WTC11 (cell line): ENCODE data around the gene CEP104. TPM values are rescaled to one million over a fixed set of nuclear protein-coding genes. Genes with fewer than 3 reads are reported as not detected.
"Not testable (repeated sequence)": the region's sequence is repeated elsewhere in the genome, so short reads cannot be mapped to it uniquely, and the experiment has no call there.

ENCODE experiments used
- ATAC-seq: fragments of 200-7000 bp; cut with Tn5 transposase; 2 replicates; pipeline ENCODE4 v1.10.0; 2021; ENCODE audit warnings: mild to moderate bottlenecking, moderate library complexity
- CTCF ChIA-PET: fragments of 300-600 bp; sonication (Branson Sonifier 250); formaldehyde crosslinking; loops from one replicate; lab custom pipeline; 2021; ENCODE audit warnings: antibody characterized with exemption; lab: Charles Lee
- POLR2A ChIA-PET: fragments of 350-600 bp; sonication (Branson Sonifier 250); formaldehyde crosslinking; loops from one replicate; lab custom pipeline; 2021; ENCODE audit warnings: antibody characterized with exemption; lab: Charles Lee
- DNase-seq: peaks from one replicate; pipeline ENCODE4 v3.0.0; 2021; ENCODE audit warnings: low spot score
- H3K27ac Mint-ChIP-seq: 2 replicates; pipeline ENCODE4 v1.8.0; 2021; ENCODE audit warnings: mixed read lengths
- H3K27me3 Mint-ChIP-seq: 2 replicates; pipeline ENCODE4 v1.8.0; 2021; ENCODE audit warnings: low read depth, mild to moderate bottlenecking, moderate library complexity, mixed read lengths
- H3K36me3 Mint-ChIP-seq: 2 replicates; pipeline ENCODE4 v1.8.0; 2021; ENCODE audit warnings: mixed read lengths
- H3K4me1 Mint-ChIP-seq: 2 replicates; pipeline ENCODE4 v1.8.0; 2022; ENCODE audit warnings: mixed read lengths
- H3K4me3 Mint-ChIP-seq: 2 replicates; pipeline ENCODE4 v1.8.0; 2021; ENCODE audit warnings: mild to moderate bottlenecking, moderate library complexity, mixed read lengths
- H3K9me3 Mint-ChIP-seq: 2 replicates; pipeline ENCODE4 v1.8.0; 2021; ENCODE audit warnings: mixed read lengths
- ATF3 ChIP-seq: sonication (generic); formaldehyde crosslinking; conservative IDR thresholded peaks from 2 replicates; pipeline ENCODE4 v1.8.1; 2022; ENCODE audit warnings: mild to moderate bottlenecking, missing genetic modification reagents
- CBFB ChIP-seq: sonication (generic); formaldehyde crosslinking; IDR thresholded peaks from 2 replicates; pipeline ENCODE4 v1.8.1; 2022; ENCODE audit warnings: mild to moderate bottlenecking, low read depth, missing genetic modification reagents
- ERG ChIP-seq: fragments of 250-450 bp; sonication (Bioruptor Pico); IDR thresholded peaks from 2 replicates; pipeline ENCODE4 v1.8.0; 2021; ENCODE audit warnings: mild to moderate bottlenecking
- GRHL2 ChIP-seq: fragments of 250-450 bp; sonication (Bioruptor Pico); IDR thresholded peaks from 2 replicates; pipeline ENCODE4 v1.8.0; 2022; ENCODE audit warnings: mild to moderate bottlenecking, moderate library complexity; ENCODE audit not compliant: insufficient replicate concordance, severe bottlenecking
- HMGXB4 ChIP-seq: sonication (generic); formaldehyde crosslinking; IDR thresholded peaks from 2 replicates; pipeline ENCODE4 v1.8.1; 2023; ENCODE audit warnings: mild to moderate bottlenecking, moderate library complexity, missing genetic modification reagents
- JAZF1 ChIP-seq: fragments of 250-450 bp; sonication (Bioruptor Pico); IDR thresholded peaks from 2 replicates; pipeline ENCODE4 v1.9.0; 2021; ENCODE audit warnings: moderate library complexity, mild to moderate bottlenecking, inconsistent platforms
- JUN ChIP-seq: sonication (generic); formaldehyde crosslinking; IDR thresholded peaks from 2 replicates; pipeline ENCODE4 v1.8.0; 2023; ENCODE audit warnings: mild to moderate bottlenecking, missing genetic modification reagents
- NFATC4 ChIP-seq: fragments of 250-450 bp; sonication (Bioruptor Pico); IDR thresholded peaks from 2 replicates; pipeline ENCODE4 v1.9.0; 2021; ENCODE audit warnings: mild to moderate bottlenecking
- RORB ChIP-seq: fragments of 250-450 bp; sonication (Bioruptor Pico); IDR thresholded peaks from 2 replicates; pipeline ENCODE4 v1.9.0; 2021; ENCODE audit warnings: mild to moderate bottlenecking
- SP1 ChIP-seq: sonication (generic); formaldehyde crosslinking; conservative IDR thresholded peaks from 2 replicates; pipeline ENCODE4 v1.8.1; 2022; ENCODE audit warnings: missing genetic modification reagents
- TEAD1 ChIP-seq: sonication (generic); formaldehyde crosslinking; IDR thresholded peaks from 2 replicates; pipeline ENCODE4 v1.8.0; 2022; ENCODE audit warnings: mild to moderate bottlenecking, missing genetic modification reagents
- ZNF138 ChIP-seq: sonication (generic); formaldehyde crosslinking; conservative IDR thresholded peaks from 2 replicates; pipeline ENCODE4 v1.8.1; 2022; ENCODE audit warnings: mild to moderate bottlenecking, moderate library complexity, missing genetic modification reagents
- ZNF263 ChIP-seq: sonication (generic); formaldehyde crosslinking; IDR thresholded peaks from 2 replicates; pipeline ENCODE4 v1.8.1; 2022; ENCODE audit warnings: low read depth, mild to moderate bottlenecking, moderate library complexity, missing genetic modification reagents
- ZNF281 ChIP-seq: sonication (generic); formaldehyde crosslinking; IDR thresholded peaks from 2 replicates; pipeline ENCODE4 v1.8.0; 2023; ENCODE audit warnings: mild to moderate bottlenecking, missing genetic modification reagents
- ZNF396 ChIP-seq: fragments of 250-450 bp; sonication (Bioruptor Pico); IDR thresholded peaks from 2 replicates; pipeline ENCODE4 v1.8.0; 2021; ENCODE audit warnings: mild to moderate bottlenecking, moderate library complexity, borderline replicate concordance
- ZNF423 ChIP-seq: fragments of 250-450 bp; sonication (Bioruptor Pico); IDR thresholded peaks from 2 replicates; pipeline ENCODE4 v2.1.2; 2022; ENCODE audit warnings: mild to moderate bottlenecking, moderate library complexity
- total RNA-seq: library from RNA; stranded (reverse); gene quantifications from 3 replicates; pipeline ENCODE4 v1.2.3, GENCODE V29; 2021
- TF ChIP-seq, protein P1 (sequence below): sonication (generic); formaldehyde crosslinking; IDR thresholded peaks from 2 replicates; pipeline ENCODE4 v1.8.0; 2022; ENCODE audit warnings: mild to moderate bottlenecking, missing genetic modification reagents
- TF ChIP-seq, protein P2 (sequence below): fragments of 250-450 bp; sonication (Bioruptor Pico); IDR thresholded peaks from 2 replicates; pipeline ENCODE4 v2.1.2; 2022; ENCODE audit warnings: mild to moderate bottlenecking, moderate library complexity

CEP104 gene
- total RNA-seq, 1 experiment from 2014 or later = 38.0 TPM

- CTCF ChIA-PET = interaction anchor here (1.1 kb wide), 2 partner anchors 29 to 186 kb away, joined by 3 to 5 read pairs; no protein-coding TSS in a partner anchor
- Mint-ChIP-seq H3K4me1 (no peaks in the 10 kb centered on the region), H3K27me3 (peaks cover 28% of the 10 kb centered on the region), H3K4me3 (no peak overlapping the region), H3K9me3 (peaks cover 45% of the 10 kb centered on the region), H3K36me3 (peaks cover 13% of the 10 kb centered on the region; the same call in 1 of the 2 replicates), H3K27ac (no peak overlapping the region)
- TF ChIP-seq ZNF423 (CRISPR knock-in tag) = no peak
- TF ChIP-seq JUN (CRISPR knock-in tag) = no peak
- no peak for TF ChIP-seq SP1 (CRISPR knock-in tag)
- TF ChIP-seq ZNF281 (CRISPR knock-in tag) = no peak
- TF ChIP-seq JAZF1 (CRISPR knock-in tag) = no peak
- no peak for TF ChIP-seq ZNF263 (CRISPR knock-in tag)
- no peak for TF ChIP-seq ERG (CRISPR knock-in tag)
- TF ChIP-seq, protein P1, sequence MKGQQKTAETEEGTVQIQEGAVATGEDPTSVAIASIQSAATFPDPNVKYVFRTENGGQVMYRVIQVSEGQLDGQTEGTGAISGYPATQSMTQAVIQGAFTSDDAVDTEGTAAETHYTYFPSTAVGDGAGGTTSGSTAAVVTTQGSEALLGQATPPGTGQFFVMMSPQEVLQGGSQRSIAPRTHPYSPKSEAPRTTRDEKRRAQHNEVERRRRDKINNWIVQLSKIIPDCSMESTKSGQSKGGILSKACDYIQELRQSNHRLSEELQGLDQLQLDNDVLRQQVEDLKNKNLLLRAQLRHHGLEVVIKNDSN (CRISPR knock-in tag) = no peak
- TF ChIP-seq, protein P2, sequence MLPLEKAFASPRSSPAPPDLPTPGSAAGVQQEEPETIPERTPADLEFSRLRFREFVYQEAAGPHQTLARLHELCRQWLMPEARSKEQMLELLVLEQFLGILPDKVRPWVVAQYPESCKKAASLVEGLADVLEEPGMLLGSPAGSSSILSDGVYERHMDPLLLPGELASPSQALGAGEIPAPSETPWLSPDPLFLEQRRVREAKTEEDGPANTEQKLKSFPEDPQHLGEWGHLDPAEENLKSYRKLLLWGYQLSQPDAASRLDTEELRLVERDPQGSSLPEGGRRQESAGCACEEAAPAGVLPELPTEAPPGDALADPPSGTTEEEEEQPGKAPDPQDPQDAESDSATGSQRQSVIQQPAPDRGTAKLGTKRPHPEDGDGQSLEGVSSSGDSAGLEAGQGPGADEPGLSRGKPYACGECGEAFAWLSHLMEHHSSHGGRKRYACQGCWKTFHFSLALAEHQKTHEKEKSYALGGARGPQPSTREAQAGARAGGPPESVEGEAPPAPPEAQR (CRISPR knock-in tag) = no peak
- no peak for TF ChIP-seq RORB
- no peak for TF ChIP-seq NFATC4
- no peak for TF ChIP-seq TEAD1 (CRISPR knock-in tag)
- no peak for TF ChIP-seq CBFB (CRISPR knock-in tag)
- no peak for TF ChIP-seq ZNF396
- no peak for TF ChIP-seq ZNF138 (CRISPR knock-in tag)
- no peak for TF ChIP-seq HMGXB4 (CRISPR knock-in tag)
- no peak for TF ChIP-seq GRHL2
- no peak for TF ChIP-seq ATF3
- POLR2A ChIA-PET = no interaction called here
- no peak for DNase-seq
- no peak for ATAC-seq
Observed at GRCh38 chr1:3805038-3805437, 52.0 kb downstream of the CEP104 start.

GRCh38 chr1:3804627-3804944 lies 52.4 kb downstream of the CEP104 start:
- H3K27ac Mint-ChIP-seq, H3K4me1 Mint-ChIP-seq, H3K4me3 Mint-ChIP-seq, POLR2A ChIA-PET, DNase-seq, ATAC-seq: not testable (repeated sequence)
- peaks cover 28% of the 10 kb centered on the region for H3K27me3 Mint-ChIP-seq
- H3K36me3 Mint-ChIP-seq = peaks cover 13% of the 10 kb centered on the region; the same call in 1 of the 2 replicates
- H3K9me3 Mint-ChIP-seq = peaks cover 44% of the 10 kb centered on the region
- CTCF ChIA-PET = interaction anchor here (0.9 to 1.2 kb wide), 4 partner anchors 11 to 186 kb away, joined by 3 to 5 read pairs (median 3); no protein-coding TSS in a partner anchor
